ENCODE results near the gene SLC39A3.
A peak's percentile ranks its signal among the peaks of the same experiment; 100 is the strongest.

The SLC39A3 gene

GRCh38 chr19:2740314-2740656, 468 bp upstream of the SLC39A3 start:
- DNase-seq = no peak

GRCh38 chr19:2736550-2737190, 3.1 kb downstream of the SLC39A3 start:
- DNase-seq = no peak

GRCh38 chr19:2735374-2735773, 4.4 kb downstream of the SLC39A3 start:
- no peak for DNase-seq

DNA sequence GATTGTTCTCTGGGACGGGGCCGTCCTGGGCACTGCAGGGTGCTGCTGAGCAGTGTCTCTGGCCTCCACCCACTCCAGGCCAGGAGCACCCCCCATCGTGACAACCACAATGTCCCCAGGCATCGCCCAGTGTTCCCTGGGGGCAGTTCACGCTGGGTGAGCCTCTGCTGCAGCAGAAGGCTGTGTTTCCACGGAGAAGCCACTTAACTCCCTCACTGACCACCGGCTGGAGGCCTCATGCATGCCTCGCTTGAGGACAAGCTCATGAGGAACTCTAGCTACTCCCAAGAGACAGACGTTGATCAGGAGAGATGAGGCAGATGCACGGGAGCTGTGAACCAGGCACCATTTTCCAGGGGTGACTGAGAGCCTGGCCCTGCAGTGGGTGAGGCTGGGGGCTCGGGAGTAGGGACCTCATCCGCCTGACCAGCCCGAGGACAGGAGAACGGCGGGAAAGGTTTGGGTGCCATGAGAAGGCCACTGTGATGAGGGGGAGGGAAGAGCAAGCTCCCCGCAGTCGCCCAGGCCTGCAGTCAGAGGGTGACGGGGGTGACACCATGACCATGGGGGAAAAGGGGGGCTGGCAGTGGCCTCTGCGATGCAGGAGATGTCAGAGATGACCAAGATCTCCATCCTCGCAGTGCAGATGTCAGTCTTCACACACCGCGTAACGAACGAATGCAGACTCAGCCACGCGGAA, 5.1 kb downstream of the SLC39A3 start:
- no peak for DNase-seq

DNA sequence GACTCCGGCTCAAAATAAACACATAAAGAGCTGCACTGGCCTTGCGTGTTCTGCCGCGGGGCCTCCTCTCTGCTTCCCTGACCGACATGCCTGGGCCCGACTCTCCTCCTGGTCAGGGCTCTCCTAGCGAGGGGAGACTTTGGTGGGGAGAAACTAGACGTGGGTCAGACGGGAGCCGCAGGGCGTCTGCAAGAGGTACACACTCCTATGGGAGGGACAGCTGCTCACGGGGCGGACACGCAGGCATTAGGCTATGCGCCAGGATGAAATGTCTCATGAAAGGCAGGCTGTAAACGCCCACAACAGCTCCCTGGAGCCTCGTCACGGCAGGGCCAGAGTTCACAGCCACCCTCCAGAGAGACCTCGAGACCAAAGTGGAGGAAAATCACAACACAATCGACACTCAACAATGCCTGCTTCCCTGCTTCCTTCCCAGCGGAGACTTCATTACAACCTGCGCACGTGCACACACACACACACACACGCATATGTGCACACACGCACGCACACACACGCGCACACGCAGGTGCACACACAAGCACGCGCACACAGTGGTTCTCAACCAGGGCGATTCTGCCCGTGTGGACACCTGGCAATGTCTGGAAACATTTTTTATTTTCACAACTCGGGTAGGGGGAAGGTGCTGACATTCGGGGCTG, 5.8 kb downstream of the SLC39A3 start:
- no peak for DNase-seq

- DNase-seq = no peak
Measured at GRCh38 chr19:2732883-2733282, 6.9 kb downstream of the SLC39A3 start.

DNA sequence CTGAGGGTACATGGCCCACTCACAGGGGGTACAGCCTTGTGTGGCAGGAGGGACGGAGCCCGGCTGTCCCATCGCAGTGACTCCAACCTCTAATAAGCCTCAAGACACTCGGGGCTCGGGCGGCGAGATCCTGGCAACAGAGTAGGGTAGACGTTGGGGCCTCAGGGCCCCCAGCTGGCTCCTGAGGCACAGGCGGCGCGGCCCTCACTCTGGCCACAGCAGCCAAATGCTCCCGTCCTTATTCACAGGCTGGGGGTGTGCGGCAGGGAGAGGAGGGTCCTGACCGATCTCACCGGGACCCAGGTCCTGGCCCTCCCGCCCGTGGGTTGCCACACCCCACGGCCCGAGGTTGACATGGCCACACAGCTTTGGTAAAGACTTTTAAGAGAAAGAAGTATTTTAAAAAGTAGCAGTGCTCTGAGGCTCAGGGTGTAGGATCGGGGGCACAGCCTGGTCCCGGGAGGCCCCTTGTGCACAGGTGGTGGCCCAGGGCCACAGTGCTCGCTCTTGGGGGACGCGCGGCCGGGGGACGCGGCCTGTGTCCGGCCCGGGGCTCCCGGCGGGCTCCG, 7.6 kb downstream of the SLC39A3 start:
- DNase-seq = no peak

- no peak for DNase-seq
Measured at GRCh38 chr19:2731181-2731995, 8.4 kb downstream of the SLC39A3 start.

DNA sequence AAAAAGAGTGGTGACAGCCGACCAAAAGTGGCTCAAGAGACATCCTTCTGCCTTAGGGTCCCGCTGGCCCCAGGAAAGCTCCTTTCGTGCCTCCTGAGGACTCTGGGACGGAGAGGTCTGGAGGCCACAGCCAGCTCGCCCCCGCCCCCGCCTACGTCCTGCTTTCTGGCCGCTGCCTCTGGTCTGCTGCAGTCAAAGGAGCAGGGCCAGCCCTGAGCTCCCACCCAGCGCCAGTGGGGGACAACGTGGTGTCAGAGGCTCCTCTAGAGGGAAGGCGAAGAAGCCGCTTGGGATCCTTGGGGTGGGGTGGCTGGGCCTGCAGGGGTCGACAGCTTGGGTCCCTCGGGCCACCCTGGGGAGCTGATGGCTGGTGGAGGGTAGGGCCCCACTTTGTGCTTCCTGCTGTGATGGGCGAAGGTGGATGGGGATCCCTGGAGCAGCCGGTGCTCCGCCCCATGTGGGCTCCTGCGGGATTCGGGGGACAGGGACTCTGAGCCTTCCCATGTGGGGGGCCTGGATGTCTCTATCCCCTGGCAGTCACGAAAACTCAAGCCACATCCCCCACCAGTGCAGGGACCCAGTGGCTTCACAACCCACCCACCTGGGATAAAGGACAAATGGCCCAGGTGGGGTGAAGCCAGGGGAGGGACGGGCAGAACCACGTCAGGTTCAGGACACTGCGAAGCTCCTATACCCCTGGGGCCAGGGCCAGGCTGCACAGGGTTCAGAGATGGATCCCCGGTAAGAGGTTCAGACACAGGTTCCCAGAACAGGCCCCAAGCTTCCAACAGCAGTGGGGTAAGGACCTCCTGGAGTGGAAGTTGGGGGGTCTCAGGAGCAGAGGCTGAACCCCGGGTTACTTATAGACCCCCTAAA, 9.6 kb downstream of the SLC39A3 start:
- DNase-seq = no peak

GRCh38 chr19:2728783-2729387, 10.9 kb downstream of the SLC39A3 start:
- DNase-seq = no peak

GRCh38 chr19:2727640-2727944, 12.2 kb downstream of the SLC39A3 start:
- DNase-seq = no peak

GRCh38 chr19:2726904-2727639, 12.7 kb downstream of the SLC39A3 start:
- DNase-seq = peak; percentile 63

GRCh38 chr19:2726160-2726855, 13.5 kb downstream of the SLC39A3 start:
- no peak for DNase-seq

GRCh38 chr19:2724148-2724557, 15.7 kb downstream of the SLC39A3 start:
- DNase-seq = no peak

DNA sequence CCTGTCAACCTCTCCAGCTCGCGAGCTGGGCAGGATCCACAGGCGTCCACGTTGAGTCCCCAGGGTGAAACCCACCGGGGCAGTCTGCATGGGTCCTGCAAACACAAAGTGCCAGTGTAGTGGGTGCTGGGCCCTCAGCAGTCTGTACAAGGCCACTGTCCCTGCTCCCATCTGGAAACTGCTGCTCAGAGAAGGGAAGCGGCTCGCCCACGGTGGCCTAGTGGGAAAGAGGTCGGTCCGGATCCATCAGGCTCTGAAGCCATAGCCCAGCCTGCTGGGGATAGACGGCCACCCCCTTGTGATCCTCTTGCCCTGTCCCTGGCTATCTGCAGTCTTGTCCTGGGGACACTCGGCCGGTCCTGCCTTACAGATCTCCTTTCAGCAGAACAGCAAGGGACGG, 16.1 kb downstream of the SLC39A3 start:
- no peak for DNase-seq

GRCh38 chr19:2723345-2723715, 16.5 kb downstream of the SLC39A3 start:
- no peak for DNase-seq

DNA sequence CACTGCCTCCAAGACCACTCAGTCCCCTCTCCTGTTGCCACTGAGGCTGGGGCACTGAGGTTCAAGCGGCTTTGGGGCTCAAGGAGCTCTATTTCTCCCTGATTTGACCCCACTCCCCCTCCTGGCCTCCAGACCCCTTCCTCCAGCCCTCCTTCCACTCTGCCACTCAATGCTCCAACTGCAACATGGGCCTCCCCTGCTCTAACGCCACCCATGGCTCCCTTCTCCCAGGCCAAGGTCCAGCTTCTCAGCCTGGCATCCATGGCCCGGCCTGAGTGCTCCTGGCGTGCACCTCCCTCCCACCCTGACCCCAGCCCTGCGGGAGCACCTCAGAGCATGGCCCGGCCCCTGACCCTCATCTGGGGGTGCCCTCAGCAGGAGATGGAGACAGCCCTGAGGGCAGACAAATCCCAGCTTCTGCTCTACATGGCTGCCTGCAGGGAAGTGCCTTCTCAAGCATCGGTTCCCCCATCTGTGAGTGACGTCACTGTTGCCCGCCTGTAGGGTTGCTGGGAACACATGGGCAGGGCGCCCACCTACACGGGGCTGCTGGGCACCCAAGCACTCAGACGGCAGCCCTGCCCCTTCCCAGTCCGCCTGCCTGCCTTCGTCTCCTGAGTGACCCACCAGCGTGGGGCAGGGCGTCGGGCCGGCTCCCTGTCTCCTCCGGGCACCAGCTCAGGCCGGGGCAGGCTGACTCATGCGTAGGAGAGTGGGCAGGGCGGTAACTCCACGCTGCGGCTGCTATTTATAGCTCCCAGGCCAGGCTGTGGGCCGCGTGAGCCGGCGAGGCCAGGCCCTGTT, 17.1 kb downstream of the SLC39A3 start:
- no peak for DNase-seq

DNA sequence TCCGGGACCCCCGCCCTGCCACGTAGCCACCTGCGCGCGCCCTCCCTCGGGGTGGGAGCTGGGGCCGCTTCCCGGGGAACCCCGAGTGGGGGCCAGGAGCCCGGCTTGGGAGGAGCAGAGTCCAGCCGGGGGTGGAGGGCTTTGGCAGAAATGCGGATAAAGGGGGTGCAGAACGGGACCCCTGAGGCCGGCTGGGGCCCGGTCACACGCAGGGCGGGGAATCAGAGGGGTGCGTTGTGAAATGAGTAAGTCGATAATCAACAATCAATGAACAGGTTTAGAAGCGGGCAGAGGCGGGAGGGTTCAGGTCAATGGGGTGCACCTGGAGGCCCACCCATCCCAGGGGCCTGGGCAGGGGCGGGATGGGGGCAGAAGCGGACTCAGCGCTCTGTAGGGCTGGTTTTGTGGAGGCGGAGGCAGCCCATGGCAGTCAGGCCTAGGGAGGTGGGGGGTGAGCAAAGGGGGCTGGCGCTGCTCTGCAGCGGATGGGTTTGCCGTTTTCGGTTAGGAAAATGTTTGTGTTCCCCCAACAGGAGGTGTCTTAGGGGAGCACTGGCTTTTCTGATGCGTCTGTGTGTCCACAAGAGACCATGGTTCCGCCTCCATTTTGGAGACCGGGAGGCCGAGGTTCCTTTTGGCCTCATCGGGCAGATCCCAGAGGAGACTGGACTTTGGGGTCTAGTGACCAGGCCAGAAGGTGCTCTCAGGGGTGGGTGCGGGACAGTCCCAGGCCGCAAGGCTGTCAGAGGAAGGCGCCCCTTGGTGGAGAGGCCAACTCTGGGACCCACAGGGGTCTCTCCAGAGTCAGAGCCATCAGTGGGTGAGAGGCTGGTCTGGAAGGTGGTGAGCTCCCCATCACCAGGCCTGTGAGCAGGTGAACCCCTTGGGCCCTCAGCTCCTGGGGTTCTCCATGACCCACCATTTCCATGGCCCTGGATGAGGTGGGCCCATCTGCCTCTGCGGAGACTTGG, 18.0 kb downstream of the SLC39A3 start:
- no peak for DNase-seq
